HL-60 (cell line): ENCODE measurements around the gene COL24A1.

Source experiments
- CTCF ChIP-seq: IDR thresholded peaks from one replicate; pipeline ENCODE4 v1.5.1; 2011; ENCODE audit warnings: low read length, control low read depth, inconsistent platforms; ENCODE audit not compliant: insufficient read depth
- GABPA ChIP-seq: IDR thresholded peaks from 2 replicates; pipeline ENCODE4 v1.6.1; 2012; ENCODE audit warnings: low read depth
- REST ChIP-seq: IDR thresholded peaks from 2 replicates; pipeline ENCODE4 v1.6.1; 2012; ENCODE audit warnings: low read depth; ENCODE audit not compliant: insufficient replicate concordance

DNA sequence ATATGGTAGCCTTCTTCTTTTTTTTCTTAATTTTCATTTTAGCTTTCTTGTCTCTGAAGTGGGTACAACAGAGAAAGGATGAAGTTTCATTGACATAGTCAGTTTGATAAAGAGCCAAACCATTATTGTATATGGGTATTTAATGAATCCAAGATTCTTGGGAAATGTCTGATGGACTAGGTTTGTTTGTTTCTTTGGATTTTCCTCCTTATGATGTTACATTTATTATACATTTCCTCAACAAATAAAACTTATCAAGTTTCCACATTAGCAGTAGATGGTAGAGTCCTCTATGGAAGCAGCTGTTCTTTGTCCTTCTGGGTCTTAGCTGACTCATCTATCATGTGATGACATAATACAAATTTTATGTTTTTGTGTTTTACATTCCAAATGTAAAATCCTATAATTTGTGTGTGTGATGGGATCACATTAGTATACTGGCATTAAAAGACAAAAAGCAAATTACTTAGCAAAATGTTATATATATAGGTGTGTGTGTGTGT lies 6.0 kb downstream of the COL24A1 start:
- TF ChIP-seq CTCF (no peak), REST (no peak), GABPA (no peak)
